NCI-H526 treated with DMSO at 0.1 percent for 48 hours (cell line): ENCODE measurements around the gene SEPTIN5.

Source experiments
- DNase-seq: peaks from one replicate; lab custom pipeline; 2025; lab: John Stamatoyannopoulos, UW

The SEPTIN5 gene

GRCh38 chr22:19748991-19749664 lies 34.8 kb downstream of the SEPTIN5 start:
- DNase-seq = no peak

GRCh38 chr22:19749876-19750275 lies 35.6 kb downstream of the SEPTIN5 start:
- no peak for DNase-seq

- no peak for DNase-seq
These were observed 36.5 kb downstream of the SEPTIN5 start for GRCh38 chr22:19750507-19751490.

- no peak for DNase-seq
These were observed 37.4 kb downstream of the SEPTIN5 start for GRCh38 chr22:19751497-19752245.

GRCh38 chr22:19753090-19753842 lies 39.0 kb downstream of the SEPTIN5 start:
- no peak for DNase-seq

- no peak for DNase-seq
These were observed 39.8 kb downstream of the SEPTIN5 start for GRCh38 chr22:19753996-19754700.

GRCh38 chr22:19754701-19755144 lies 40.4 kb downstream of the SEPTIN5 start:
- DNase-seq = no peak

GRCh38 chr22:19755145-19755710 lies 40.9 kb downstream of the SEPTIN5 start:
- DNase-seq = no peak

GRCh38 chr22:19755722-19756287 lies 41.5 kb downstream of the SEPTIN5 start:
- no peak for DNase-seq

GRCh38 chr22:19756288-19757128 lies 42.2 kb downstream of the SEPTIN5 start:
- no peak for DNase-seq

- DNase-seq = no peak
These were observed 43.1 kb downstream of the SEPTIN5 start for GRCh38 chr22:19757140-19757984.

- no peak for DNase-seq
These were observed 43.9 kb downstream of the SEPTIN5 start for GRCh38 chr22:19757985-19758895.

- DNase-seq = no peak
These were observed 44.7 kb downstream of the SEPTIN5 start for GRCh38 chr22:19758896-19759426.

- no peak for DNase-seq
These were observed 45.2 kb downstream of the SEPTIN5 start for GRCh38 chr22:19759427-19760057.

GRCh38 chr22:19760058-19760950 lies 46.0 kb downstream of the SEPTIN5 start, which contains the start of gene TBX1:
TSS of gene TBX1 (plus strand) at chr22:19760778. CDS start at chr22:19760844, 66 bp downstream.
- no peak for DNase-seq
